K562 (cell line): ENCODE data around the gene RPL39. TPM values are rescaled to one million over a fixed set of nuclear protein-coding genes. Genes with fewer than 3 reads are reported as not detected.
A peak's percentile ranks its signal among the peaks of the same experiment; 100 is the strongest.

Experiments used
- ATAC-seq: fragments of 200-7000 bp; cut with Tn5 transposase; 3 replicates; pipeline ENCODE4 v1.9.1; 2020; ENCODE audit warnings: moderate library complexity
- BruUV-seq: library from RNA; stranded (reverse); fragments of 400-500 nt; replicated peaks from 2 replicates; lab custom pipeline; 2021; lab: Mats Ljungman, UMichigan
- CTCF ChIA-PET: fragments of 300-600 bp; formaldehyde crosslinking; extraction: SDS; loops from one replicate; lab custom pipeline; 2021; ENCODE audit warnings: low intra/inter-chr PET ratio; lab: Yijun Ruan, JAX
- POLR2A ChIA-PET: fragments of 300-600, 350-650 bp; sonication (Branson Sonifier 250); formaldehyde crosslinking; extraction: SDS; loops from one replicate; lab custom pipeline; 2021; ENCODE audit warnings: antibody characterized with exemption, inconsistent platforms; lab: Yijun Ruan, JAX
- DNase-seq, 4 experiments: peaks; one replicate each; pipeline versions ENCODE4 v3.0.0 to v3.0.0-alpha.2; 2011 to 2018; ENCODE audit warnings: low spot score in 3 of 4, mixed read lengths in 3 of 4; ENCODE audit errors: extremely low read depth in 1 of 4
- FAIRE-seq: peaks from 2 replicates; lab custom pipeline; 2011; peaks lifted over from hg19 to GRCh38; lab: Jason Lieb, UNC
- H2AFZ ChIP-seq: 2 replicates; pipeline ENCODE4 v1.6.0; 2011; ENCODE audit warnings: low read depth, low read length, control low read depth, inconsistent platforms
- H3K27ac ChIP-seq: fragments of 200-600 bp; 3 replicates; pipeline ENCODE4 v1.8.0; 2011; ENCODE audit warnings: low read depth, mild to moderate bottlenecking, control low read depth, inconsistent platforms, low read length, moderate library complexity, mixed read lengths; ENCODE audit errors: extremely low read depth
- H3K27me3 ChIP-seq, 2 experiments: fragments of 300-600 bp in 1 of 2; 2 replicates in 1 of 2; 3 replicates in 1 of 2; pipeline versions ENCODE4 v1.6.0 to v1.8.0; 2011; ENCODE audit warnings: inconsistent platforms in 2 of 2, low read length in 2 of 2, mild to moderate bottlenecking in 1 of 2, mixed read lengths in 1 of 2, moderate library complexity in 1 of 2; ENCODE audit not compliant: control insufficient read depth in 2 of 2, insufficient read depth in 2 of 2
- H3K36me3 ChIP-seq: fragments of 300-600 bp; 3 replicates; pipeline ENCODE4 v1.8.0; 2011; ENCODE audit warnings: mild to moderate bottlenecking, low read length, inconsistent platforms; ENCODE audit not compliant: control insufficient read depth, insufficient read depth
- H3K4me1 ChIP-seq, 2 experiments: fragments of 200-600 bp in 1 of 2; replicated peaks in 1 of 2; 2 replicates in 1 of 2; 3 replicates in 1 of 2; pipeline versions ENCODE4 v1.5.1 to v1.8.0; 2011; ENCODE audit warnings: inconsistent platforms in 2 of 2, low read length in 2 of 2, mild to moderate bottlenecking in 1 of 2, mixed read lengths in 1 of 2, moderate library complexity in 1 of 2; ENCODE audit not compliant: control insufficient read depth in 2 of 2, insufficient read depth in 2 of 2
- H3K4me2 ChIP-seq: 2 replicates; pipeline ENCODE4 v1.6.1; 2011; ENCODE audit warnings: low read length, control low read depth, inconsistent platforms, mixed read lengths; ENCODE audit not compliant: insufficient read depth
- H3K4me3 ChIP-seq: fragments of 200-600 bp; sonication (generic), shearing (Covaris generic); 2 replicates; pipeline ENCODE4 v1.5.1; 2016; ENCODE audit warnings: control low read depth, inconsistent platforms
- H3K79me2 ChIP-seq: fragments of 200-600 bp; 3 replicates; pipeline ENCODE4 v1.8.0; 2011; ENCODE audit warnings: low read length, inconsistent platforms; ENCODE audit not compliant: control insufficient read depth, insufficient read depth
- H3K9ac ChIP-seq, 2 experiments: 2 replicates each; pipeline versions ENCODE4 v1.6.0 to v1.6.1; 2011; ENCODE audit warnings: low read depth in 2 of 2, low read length in 2 of 2, control low read depth in 1 of 2, inconsistent platforms in 1 of 2, mild to moderate bottlenecking in 1 of 2, mixed read lengths in 1 of 2; ENCODE audit not compliant: insufficient read depth in 1 of 2
- H3K9me1 ChIP-seq: one replicate; pipeline ENCODE4 v1.6.0; 2011; ENCODE audit warnings: inconsistent platforms, mild to moderate bottlenecking, low read length, moderate library complexity; ENCODE audit not compliant: control insufficient read depth, insufficient read depth
- H3K9me3 ChIP-seq: replicated peaks from 2 replicates; pipeline ENCODE4 v1.5.1; 2011; ENCODE audit warnings: low read depth, low read length, inconsistent platforms; ENCODE audit not compliant: control insufficient read depth, insufficient read depth
- H4K20me1 ChIP-seq: replicated peaks from 2 replicates; pipeline ENCODE4 v1.6.1; 2011; ENCODE audit warnings: low read length, inconsistent platforms, mixed read lengths; ENCODE audit not compliant: control insufficient read depth, insufficient read depth
- HNRNPH1 ChIP-seq: fragments of 200-400 bp; formaldehyde crosslinking; optimal IDR thresholded peaks from 2 replicates; pipeline ENCODE3; 2017; ENCODE audit warnings: low read depth, mild to moderate bottlenecking, low read length, moderate library complexity
- NFE2L1 ChIP-seq: fragments of 450-650 bp; IDR thresholded peaks from 2 replicates; pipeline ENCODE4 v1.6.1; 2016; ENCODE audit warnings: missing genetic modification characterization, low read depth, mild to moderate bottlenecking, missing compliant biosample characterization, moderate library complexity, borderline replicate concordance
- RAD21 ChIP-seq, 2 experiments: fragments of 250-450 bp in 1 of 2; fragments of 450-650 bp in 1 of 2; sonication (Bioruptor Pico) in 1 of 2; formaldehyde crosslinking in 1 of 2; IDR thresholded peaks in 1 of 2; conservative IDR thresholded peaks in 1 of 2; 2 replicates each; pipeline versions ENCODE4 v1.4.0 to v1.8.0; 2020 to 2022; ENCODE audit warnings: mild to moderate bottlenecking in 2 of 2, moderate library complexity in 1 of 2
- SMC3 ChIP-seq: conservative IDR thresholded peaks from 2 replicates; pipeline ENCODE4 v1.6.1; 2011; ENCODE audit warnings: low read depth, low read length, improper control_type of control experiment; ENCODE audit not compliant: insufficient read depth
- ZNF121 ChIP-seq: sonication (generic); formaldehyde crosslinking; conservative IDR thresholded peaks from 2 replicates; pipeline ENCODE4 v1.8.0; 2022; ENCODE audit warnings: missing genetic modification reagents
- ZNF384 ChIP-seq: IDR thresholded peaks from 2 replicates; pipeline ENCODE4 v1.6.1; 2012; ENCODE audit warnings: low read depth, low read length, improper control_type of control experiment
- WGBS: fragments of 100-300 bp; shearing (Covaris generic); methylation state at CpG from one replicate; pipeline ENCODE4 v1.1.6; 2016; ENCODE audit warnings: low coverage, mixed read lengths; ENCODE audit not compliant: insufficient coverage; ENCODE audit errors: missing lambda C conversion rate; 5-methylcytosine and 5-hydroxymethylcytosine counted together
- in situ Hi-C: fragments of 300-500 bp; cut with MboI; formaldehyde crosslinking; loops from 4 replicates; pipeline ENCODE4 v1.15.0; 2018; ENCODE audit warnings: inconsistent platforms, mixed read lengths
- intact Hi-C: fragments of 100-400 bp; cut with micrococcal nuclease; formaldehyde crosslinking; loops from 2 replicates; pipeline ENCODE4 v1.14.2; 2022
- polyA plus RNA-seq, 8 experiments: library from polyadenylated mRNA; depleted of rRNA in 4 of 8; stranded (reverse) in 5 of 8; unstranded in 3 of 8; fragments of >200 nt; fragmentation: Nextera tagmentation in 2 of 8; fragmentation: Illumina TruSeq in 1 of 8; extraction: Ambion mirVana in 2 of 8; extraction: Trizol in 1 of 8; gene quantifications; 2 replicates each; pipeline versions ENCODE4 v1.2.1 to v1.2.3, GENCODE V29; 2011 to 2014; ENCODE audit warnings: inconsistent platforms in 1 of 8, missing spikeins in 1 of 8
- total RNA-seq, 7 experiments: library from RNA; depleted of rRNA in 6 of 7; stranded (reverse); fragments of >200 nt in 6 of 7; fragmentation: Illumina TruSeq in 2 of 7; extraction: Trizol in 2 of 7; gene quantifications; 2 replicates each; pipeline versions ENCODE4 v1.2.1 to v1.2.3, GENCODE V29; 2011 to 2021; ENCODE audit warnings: low replicate concordance in 1 of 7
- TF ChIP-seq, protein P1 (sequence below), 3 experiments: IDR thresholded peaks in 2 of 3; conservative IDR thresholded peaks in 1 of 3; 2 replicates each; pipeline ENCODE4 v1.5.1; 2011 to 2012; ENCODE audit warnings: low read length in 3 of 3, mild to moderate bottlenecking in 3 of 3, control low read depth in 2 of 3, improper control_type of control experiment in 1 of 3, inconsistent platforms in 1 of 3, low read depth in 1 of 3, mixed read lengths in 1 of 3, moderate library complexity in 1 of 3; ENCODE audit not compliant: insufficient read depth in 2 of 3
- TF ChIP-seq, protein P2 (sequence below): IDR thresholded peaks from 2 replicates; pipeline ENCODE4 v1.6.1; 2012; ENCODE audit warnings: low read depth, low read length, improper control_type of control experiment, borderline replicate concordance

RPL39 gene
- total and polyA plus RNA-seq, 9 of the 15 experiments (the other 6 are each of a cell fraction or from before 2014, with no cell fraction given), result 1,382 to 5,043 (median 3,226) TPM

DNA sequence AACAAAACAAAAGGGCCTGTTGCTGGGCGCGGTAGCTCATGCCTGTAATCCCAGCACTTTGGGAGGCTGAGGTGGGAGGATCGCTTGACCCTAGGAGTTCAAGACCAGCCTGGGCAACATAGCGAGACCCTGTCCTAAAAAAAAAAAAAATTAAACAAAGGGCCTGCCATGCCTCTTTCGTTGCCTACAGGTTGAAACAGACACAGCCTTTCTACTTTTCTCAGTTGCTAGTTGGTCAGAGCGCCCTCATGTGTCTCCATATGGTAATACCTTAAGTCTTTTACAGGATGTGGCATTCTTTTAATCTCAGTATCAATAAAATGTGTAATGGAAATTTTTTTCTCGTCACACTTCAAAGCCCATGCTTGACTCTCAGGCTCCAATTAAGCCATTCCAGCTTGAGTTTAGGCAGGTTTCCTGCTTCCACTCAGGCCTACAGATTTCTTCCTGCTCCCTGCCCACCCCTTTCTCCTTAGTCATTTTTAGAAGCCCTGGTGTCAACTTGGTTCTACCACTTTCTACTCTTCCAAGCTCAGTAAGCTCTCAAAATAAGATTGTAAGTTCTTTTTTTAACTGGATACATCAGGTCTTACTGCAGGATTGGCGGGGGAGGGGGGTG, 37.7 kb downstream of the RPL39 start:
- POLR2A ChIA-PET, result no interaction called here
- TF ChIP-seq ZNF384 (peak; percentile 53), HNRNPH1 (no peak), ZNF121 (CRISPR knock-in tag) (peak; percentile 62), SMC3 (peak; percentile 45; the same call in 1 of the 2 replicates), NFE2L1 (tag) (no peak), RAD21 (CRISPR knock-in tag; conservative IDR thresholded peaks at IDR 0.05 in 1 of 2, IDR thresholded peaks at IDR 0.05 in 1 of 2) (peak; percentile 12 to 55; a peak in 2 of 4 replicates)
- TF ChIP-seq, protein P1, sequence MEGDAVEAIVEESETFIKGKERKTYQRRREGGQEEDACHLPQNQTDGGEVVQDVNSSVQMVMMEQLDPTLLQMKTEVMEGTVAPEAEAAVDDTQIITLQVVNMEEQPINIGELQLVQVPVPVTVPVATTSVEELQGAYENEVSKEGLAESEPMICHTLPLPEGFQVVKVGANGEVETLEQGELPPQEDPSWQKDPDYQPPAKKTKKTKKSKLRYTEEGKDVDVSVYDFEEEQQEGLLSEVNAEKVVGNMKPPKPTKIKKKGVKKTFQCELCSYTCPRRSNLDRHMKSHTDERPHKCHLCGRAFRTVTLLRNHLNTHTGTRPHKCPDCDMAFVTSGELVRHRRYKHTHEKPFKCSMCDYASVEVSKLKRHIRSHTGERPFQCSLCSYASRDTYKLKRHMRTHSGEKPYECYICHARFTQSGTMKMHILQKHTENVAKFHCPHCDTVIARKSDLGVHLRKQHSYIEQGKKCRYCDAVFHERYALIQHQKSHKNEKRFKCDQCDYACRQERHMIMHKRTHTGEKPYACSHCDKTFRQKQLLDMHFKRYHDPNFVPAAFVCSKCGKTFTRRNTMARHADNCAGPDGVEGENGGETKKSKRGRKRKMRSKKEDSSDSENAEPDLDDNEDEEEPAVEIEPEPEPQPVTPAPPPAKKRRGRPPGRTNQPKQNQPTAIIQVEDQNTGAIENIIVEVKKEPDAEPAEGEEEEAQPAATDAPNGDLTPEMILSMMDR (IDR thresholded peaks at IDR 0.05 in 2 of 3, conservative IDR thresholded peaks at IDR 0.05 in 1 of 3; ENCODE audit: insufficient read depth in 2 of 3, low read depth in 1 of 3, low read length in 3 of 3), result peak; percentile 54 to 65 (median 61)
- TF ChIP-seq, protein P2, sequence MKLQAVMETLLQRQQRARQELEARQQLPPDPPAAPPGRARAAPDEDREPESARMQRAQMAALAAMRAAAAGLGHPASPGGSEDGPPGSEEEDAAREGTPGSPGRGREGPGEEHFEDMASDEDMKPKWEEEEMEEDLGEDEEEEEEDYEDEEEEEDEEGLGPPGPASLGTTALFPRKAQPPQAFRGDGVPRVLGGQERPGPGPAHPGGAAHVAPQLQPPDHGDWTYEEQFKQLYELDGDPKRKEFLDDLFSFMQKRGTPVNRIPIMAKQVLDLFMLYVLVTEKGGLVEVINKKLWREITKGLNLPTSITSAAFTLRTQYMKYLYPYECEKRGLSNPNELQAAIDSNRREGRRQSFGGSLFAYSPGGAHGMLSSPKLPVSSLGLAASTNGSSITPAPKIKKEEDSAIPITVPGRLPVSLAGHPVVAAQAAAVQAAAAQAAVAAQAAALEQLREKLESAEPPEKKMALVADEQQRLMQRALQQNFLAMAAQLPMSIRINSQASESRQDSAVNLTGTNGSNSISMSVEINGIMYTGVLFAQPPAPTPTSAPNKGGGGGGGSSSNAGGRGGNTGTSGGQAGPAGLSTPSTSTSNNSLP, result 0 out of 2 replicates have a peak, but pooled peaks have one; percentile 40

More for the DNA sequence above, 37.7 kb downstream of the RPL39 start:
- Histone ChIP-seq H3K4me2 (no peak overlapping the region), H3K9ac (no peak overlapping the region), H3K4me3 (no peak overlapping the region), H3K4me1 (peaks cover 0 to 12% of the 10 kb centered on the region in 2 experiments; a peak in 2 of 5 replicates), H3K9me1 (no peaks in the 10 kb centered on the region), H3K79me2 (no peaks in the 10 kb centered on the region), H3K9me3 (no peaks in the 10 kb centered on the region), H3K36me3 (no peaks in the 10 kb centered on the region), H4K20me1 (no peaks in the 10 kb centered on the region; the same call in 1 of the 2 replicates), H2AFZ (no peak overlapping the region), H3K27me3 (no peaks in the 10 kb centered on the region), H3K27ac (no peak overlapping the region)
- peak; percentile 20 to 46 (median 36) for DNase-seq
- WGBS, result 28% methylated on average over 7 of the region's 8 CpGs
- FAIRE-seq, result peak; percentile 67
- BruUV-seq, result no TSS peak
- CTCF ChIA-PET, result no interaction called here
- peak; percentile 56 for ATAC-seq
- intact Hi-C loops (loop anchor here (1.0 kb wide), 1 partner anchor 237 kb away; no protein-coding TSS in a partner anchor), in situ Hi-C loops (no loop called here)
